GM12878 (cell line): ENCODE data around the gene EDC3.

ENCODE experiments used
- CTCF ChIP-seq, 3 experiments: IDR thresholded peaks in 2 of 3; conservative IDR thresholded peaks in 1 of 3; 2 replicates each; pipeline ENCODE4 v1.5.1; 2011; ENCODE audit warnings: low read depth in 3 of 3, low read length in 3 of 3, mild to moderate bottlenecking in 3 of 3, control low read depth in 2 of 3, moderate library complexity in 2 of 3, inconsistent platforms in 1 of 3, mixed read lengths in 1 of 3; ENCODE audit not compliant: control insufficient read depth in 2 of 3, insufficient read depth in 1 of 3; ENCODE audit errors: extremely low read depth in 1 of 3
- ETV6 ChIP-seq, 2 experiments: fragments of 450-650 bp in 1 of 2; IDR thresholded peaks in 1 of 2; conservative IDR thresholded peaks in 1 of 2; 2 replicates each; pipeline ENCODE4 v1.6.1; 2014; ENCODE audit warnings: antibody characterized with exemption in 1 of 2, borderline replicate concordance in 1 of 2, low read depth in 1 of 2, mild to moderate bottlenecking in 1 of 2, moderate library complexity in 1 of 2
- EZH2 ChIP-seq: IDR thresholded peaks from 2 replicates; pipeline ENCODE4 v1.6.1; 2012; ENCODE audit warnings: low read depth, mild to moderate bottlenecking, control low read depth, inconsistent platforms, low read length, borderline replicate concordance; ENCODE audit not compliant: control insufficient read depth
- POLR2A ChIP-seq: IDR thresholded peaks from 2 replicates; pipeline ENCODE4 v1.6.1; 2011; ENCODE audit warnings: low read depth, mild to moderate bottlenecking, low read length
- SMC3 ChIP-seq: IDR thresholded peaks from 2 replicates; pipeline ENCODE4 v1.6.1; 2011; ENCODE audit warnings: low read length, improper control_type of control experiment, borderline replicate concordance
- TAF1 ChIP-seq: IDR thresholded peaks from 2 replicates; pipeline ENCODE4 v1.6.1; 2011; ENCODE audit warnings: mild to moderate bottlenecking, low read depth, low read length, borderline replicate concordance

DNA sequence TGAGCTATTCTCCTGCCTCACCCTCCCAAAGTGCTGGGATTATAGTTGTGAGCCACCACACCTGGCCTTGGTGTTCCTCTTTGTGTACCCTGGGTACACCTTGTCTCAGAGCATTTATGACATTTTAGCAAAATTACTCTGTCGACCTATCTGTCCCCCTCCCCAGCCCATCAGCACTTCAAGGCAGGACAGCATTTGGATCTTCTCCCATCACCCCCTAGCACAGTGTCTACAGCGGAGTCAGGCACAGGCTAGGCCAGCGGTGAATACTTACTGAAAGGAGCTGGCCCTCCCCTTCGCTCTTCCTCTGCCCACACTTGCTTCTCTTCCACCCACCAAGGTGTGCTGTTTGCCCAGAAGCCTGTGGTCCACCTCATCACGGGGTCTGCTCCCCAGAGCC is 100.6 kb downstream of the EDC3 start:
- TF ChIP-seq TAF1 (no peak), ETV6 (conservative IDR thresholded peaks at IDR 0.05 in 1 of 2, IDR thresholded peaks at IDR 0.05 in 1 of 2; ENCODE audit: borderline replicate concordance in 1 of 2, low read depth in 1 of 2) (no peak), POLR2A (no peak), CTCF (IDR thresholded peaks at IDR 0.05 in 2 of 3, conservative IDR thresholded peaks at IDR 0.05 in 1 of 3; ENCODE audit: control insufficient read depth in 2 of 3, extremely low read depth in 1 of 3, insufficient read depth in 1 of 3, low read depth in 3 of 3, low read length in 3 of 3) (no peak), EZH2 (no peak), SMC3 (no peak)
